ENCODE data around the gene TRMT61A. TPM values are rescaled to one million over a fixed set of nuclear protein-coding genes. Genes with fewer than 3 reads are reported as not detected.

TRMT61A gene
- total and polyA plus RNA-seq, 10 of the 15 experiments (the other 5 are each of a cell fraction or from before 2014, with no cell fraction given) = 0.11 to 21.9 (median 11.4) TPM

- TF ChIP-seq SMAD1 (IDR thresholded peaks at IDR 0.05; ENCODE audit: low read depth, partially characterized antibody) (no peak), MYC (IDR thresholded peaks at IDR 0.05; ENCODE audit: insufficient read depth, insufficient read length, insufficient replicate concordance, low read length, severe bottlenecking) (no peak), SMAD5 (IDR thresholded peaks at IDR 0.05; ENCODE audit: low read depth) (no peak), MEF2B (IDR thresholded peaks at IDR 0.05; ENCODE audit: partially characterized antibody, poor library complexity, severe bottlenecking) (no peak)
Observed at GRCh38 chr14:103501041-103501870, 27.7 kb upstream of the TRMT61A start (continued).

DNA sequence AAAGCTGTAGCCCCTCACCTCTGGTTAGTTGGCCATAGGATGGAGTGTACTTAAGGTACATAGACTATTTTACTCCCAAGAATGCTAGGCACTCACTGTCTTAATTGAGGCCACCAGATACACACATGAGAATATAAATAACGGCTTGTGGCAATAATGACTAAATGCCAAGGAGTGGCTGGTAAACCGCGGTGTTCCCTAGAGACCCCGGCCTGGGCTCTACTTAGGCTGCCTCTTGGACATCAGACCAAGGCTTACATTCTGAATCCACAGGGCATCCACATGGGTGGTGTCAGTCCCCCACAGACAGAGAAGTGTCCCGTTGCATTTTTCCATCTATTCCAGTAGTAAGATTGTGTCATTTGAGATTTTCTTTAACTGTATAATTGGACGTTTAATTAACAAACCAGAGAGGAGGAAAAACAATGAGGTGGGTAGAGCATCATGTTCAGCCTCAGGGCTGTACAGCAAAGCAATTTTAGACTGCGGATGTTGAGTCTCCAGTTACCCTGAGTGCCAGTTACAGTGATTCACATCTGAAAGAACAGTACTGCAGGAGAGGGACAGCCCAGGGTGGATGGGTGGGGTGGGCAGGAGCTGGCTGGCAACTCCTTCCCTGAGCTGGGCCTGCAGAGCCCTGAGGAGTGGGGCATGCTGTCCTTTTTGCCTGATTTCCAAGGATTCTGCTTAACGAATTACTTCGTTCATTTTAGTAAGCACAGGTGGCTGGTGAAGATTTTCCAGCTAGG is 26.9 kb upstream of the TRMT61A start:
- DNase-seq (ENCODE audit: low read depth, low spot score) (no peak), FAIRE-seq (no peak), ATAC-seq (no peak)
- SMC1A ChIA-PET (ENCODE audit: uncharacterized antibody, unreplicated experiment) = no interaction called here
- POLR2A ChIA-PET = interaction anchor here (0.6 to 0.7 kb wide), 2 partner anchors 102 to 111 kb away, joined by 3 to 5 read pairs; no protein-coding TSS in a partner anchor
- H3K27me3 ChIP-seq (replicated peaks in 1 of 2; ENCODE audit: control insufficient read depth in 2 of 2, insufficient read depth in 2 of 2, low read length in 1 of 2) = no peaks in the 10 kb centered on the region
- H3K27ac ChIP-seq (ENCODE audit: control insufficient read depth, insufficient read depth) = no peak overlapping the region
- CTCF ChIA-PET = interaction anchor here (1.1 to 1.3 kb wide), 2 partner anchors 44 to 45 kb away, joined by 3 to 4 read pairs; no protein-coding TSS in a partner anchor
- no TSS peak for BruUV-seq (replicated peaks)
- H4K20me1 ChIP-seq (ENCODE audit: control insufficient read depth, insufficient read depth) = no peaks in the 10 kb centered on the region
- in situ Hi-C loops (cut with MboI) (no loop called here), intact Hi-C loops (cut with micrococcal nuclease; ENCODE audit: unreplicated experiment) (no loop called here)
- H2AFZ ChIP-seq (ENCODE audit: control insufficient read depth, low read depth, low read length) = no peak overlapping the region
- no peaks in the 10 kb centered on the region for H3K4me1 ChIP-seq (ENCODE audit: control insufficient read depth, insufficient read depth, low read length)
- H3K9ac ChIP-seq (ENCODE audit: control insufficient read depth, insufficient read depth, low read length) = no peak overlapping the region
- no peak overlapping the region for H3K4me2 ChIP-seq (ENCODE audit: control insufficient read depth, insufficient read depth)
- H3K4me3 ChIP-seq = no peak overlapping the region
- RAD21 ChIA-PET (ENCODE audit: unreplicated experiment) = interaction anchor here (1.4 kb wide), 1 partner anchor 43 kb away, joined by 4 read pairs; no protein-coding TSS in a partner anchor
- no peaks in the 10 kb centered on the region for H3K79me2 ChIP-seq (ENCODE audit: control insufficient read depth, insufficient read depth, low read length)
- no peaks in the 10 kb centered on the region for H3K9me3 ChIP-seq (replicated peaks; ENCODE audit: control insufficient read depth, insufficient read depth, low read length)
- 81% methylated on average over 9 of the region's 9 CpGs for WGBS (ENCODE audit: insufficient coverage, insufficient replicate concordance, low lambda C conversion rate, missing lambda C conversion rate)
- H3K36me3 ChIP-seq (ENCODE audit: control insufficient read depth in 2 of 2, insufficient read depth in 2 of 2, low read length in 1 of 2) = peaks cover 23 to 27% of the 10 kb centered on the region in 2 experiments
- no peak for TF ChIP-seq RAD21 (IDR thresholded peaks at IDR 0.05; ENCODE audit: insufficient read depth, low read depth, low read length)
- TF ChIP-seq TCF12 (IDR thresholded peaks at IDR 0.05; ENCODE audit: low read depth, low read length) = no peak
